Measurements from ENCODE around the gene DCLK1.
"Not testable (repeated sequence)": the region's sequence is repeated elsewhere in the genome, so short reads cannot be mapped to it uniquely, and the experiment has no call there.

Gene DCLK1

DNA sequence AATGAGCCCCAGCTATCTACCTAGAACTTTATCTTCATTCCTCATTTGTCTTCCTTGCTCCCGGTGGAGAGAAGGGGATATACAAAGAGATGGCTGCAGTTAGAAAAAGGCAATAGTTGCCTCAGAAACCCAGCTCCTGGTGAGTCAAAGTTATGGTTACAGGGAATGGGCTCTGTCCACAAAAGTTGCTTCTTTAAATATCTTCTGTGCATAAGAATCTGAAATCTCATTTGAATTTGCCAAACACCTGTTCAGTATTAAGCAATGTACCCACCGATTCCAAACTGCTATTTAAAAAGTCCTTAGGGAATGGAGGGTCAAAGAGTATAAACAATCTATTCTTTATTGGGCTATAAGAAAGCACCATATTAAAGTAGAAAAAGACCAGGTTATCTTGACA lies 48.4 kb downstream of the DCLK1 start:
- DNase-seq, result no peak

DNA sequence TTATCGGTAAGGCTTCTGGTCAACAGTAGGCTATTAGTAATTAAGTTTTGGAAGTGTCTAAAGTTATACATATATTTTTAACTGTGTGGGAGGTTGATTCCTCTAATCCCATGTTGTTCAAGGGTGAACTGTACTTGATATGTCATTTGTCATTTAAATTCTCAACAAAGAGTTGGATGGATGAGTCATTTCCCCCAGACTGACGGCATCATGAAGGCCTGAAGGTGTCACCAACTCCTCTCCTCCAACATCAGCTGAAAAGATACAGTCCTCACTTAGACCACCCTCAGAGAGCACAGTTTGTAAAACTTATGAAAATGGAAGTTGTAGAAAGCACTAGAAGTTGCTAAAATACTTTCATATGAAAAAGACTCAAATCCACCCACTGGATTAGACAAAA lies 48.8 kb downstream of the DCLK1 start:
- DNase-seq, result no peak

DNA sequence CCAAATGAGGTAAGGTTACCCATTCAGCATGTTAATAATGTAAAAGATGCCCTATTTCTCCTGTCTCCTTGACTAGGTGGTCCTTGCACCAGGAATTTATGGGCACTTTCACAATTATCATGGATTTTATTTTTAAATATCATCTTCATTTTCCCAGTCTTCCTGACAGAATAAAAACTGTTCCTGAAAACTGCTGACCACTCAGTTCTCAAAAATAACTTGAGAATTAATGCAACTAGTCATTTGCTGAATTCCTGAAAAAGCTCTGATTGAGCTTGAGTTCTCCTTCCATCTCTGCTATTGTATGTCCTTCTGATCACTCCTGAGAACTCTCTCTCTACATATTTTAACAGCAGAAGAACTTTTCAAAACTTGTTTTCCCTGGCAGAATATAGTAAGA lies 55.0 kb downstream of the DCLK1 start:
- no peak for DNase-seq

DNA sequence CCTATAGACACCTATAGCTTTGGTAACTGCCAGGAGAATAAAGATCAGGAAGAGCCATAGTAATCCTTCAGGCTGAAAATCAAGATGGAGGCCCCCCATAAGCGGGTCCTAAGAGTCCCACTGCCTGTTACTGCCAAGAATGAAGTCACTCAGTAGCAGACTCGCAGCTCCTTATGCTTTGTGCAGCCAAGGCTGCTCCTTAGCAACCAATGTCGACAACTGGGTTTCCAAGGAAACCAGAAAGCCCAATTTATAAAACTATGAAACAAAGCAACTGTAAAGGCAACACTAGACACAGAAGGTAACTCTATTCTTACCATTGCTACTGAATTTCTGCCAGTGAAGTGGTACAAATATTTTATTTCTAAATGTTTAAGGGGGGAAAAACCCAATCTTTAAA lies 56.5 kb downstream of the DCLK1 start:
- no peak for DNase-seq

DNA sequence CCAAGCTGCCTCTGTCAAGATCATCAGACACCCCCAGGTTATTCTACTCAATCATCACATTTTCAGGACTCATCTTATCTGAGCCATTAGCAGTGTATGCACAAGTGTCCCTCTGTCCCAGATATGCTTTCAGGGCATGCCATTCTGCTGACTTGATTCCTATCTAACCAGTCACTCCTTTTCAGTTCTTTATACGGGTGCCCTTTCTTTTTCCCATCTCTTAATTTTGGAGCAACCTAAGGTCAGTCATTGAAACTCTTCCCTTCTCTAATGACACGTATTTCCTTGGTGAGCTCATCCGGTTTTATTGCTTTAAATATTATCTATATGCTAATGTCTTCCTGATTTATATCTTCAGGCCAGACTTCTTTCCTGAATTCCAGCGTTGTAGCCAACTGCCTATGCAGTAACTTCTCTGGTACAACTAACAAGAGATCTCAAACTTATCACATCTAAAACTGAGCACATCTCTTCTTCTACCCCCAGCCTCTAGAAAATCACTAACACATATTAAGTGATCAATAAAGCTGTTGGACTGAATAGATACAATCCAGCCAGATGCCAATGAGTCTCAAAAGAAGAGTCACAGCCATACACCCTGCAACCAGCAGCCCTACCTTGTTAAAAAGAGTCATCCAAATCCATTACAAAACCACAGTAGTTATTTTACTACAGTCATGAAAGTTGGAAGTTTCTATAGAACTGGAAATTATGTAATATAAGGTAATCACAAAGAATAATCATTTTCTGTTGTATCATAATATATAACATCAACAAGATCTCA lies 58.8 kb downstream of the DCLK1 start:
- no peak for DNase-seq

DNA sequence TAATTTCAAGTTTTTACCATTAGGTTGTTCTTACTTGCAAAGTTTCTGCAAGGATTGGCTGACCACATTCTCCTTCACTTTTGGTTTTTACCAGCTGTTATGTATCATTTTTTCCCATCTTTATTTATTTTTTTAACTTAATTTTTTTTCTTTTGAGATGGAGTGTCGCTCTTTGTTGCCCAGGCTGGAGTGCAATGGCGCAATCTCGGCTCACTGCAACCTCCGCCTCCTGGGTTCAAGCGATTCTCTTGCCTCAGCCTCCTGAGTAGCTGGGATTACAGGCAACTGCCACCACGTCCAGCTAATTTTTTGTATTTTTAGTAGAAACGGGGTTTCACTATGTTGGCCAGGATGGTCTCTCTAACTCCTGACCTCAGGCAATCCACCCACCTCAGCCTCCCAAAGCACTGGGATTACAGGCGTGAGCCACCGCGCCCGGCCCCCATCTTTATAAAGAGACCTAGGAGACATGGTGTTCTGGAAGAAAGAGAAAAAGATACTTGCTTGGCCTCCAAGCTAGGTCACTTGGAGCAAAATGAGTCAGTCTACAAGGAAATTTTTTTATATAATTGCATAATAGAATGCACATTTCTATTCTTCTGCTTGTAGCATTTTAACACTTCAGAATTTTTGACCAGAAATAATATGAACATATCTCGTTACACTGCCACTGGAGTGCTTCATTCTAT lies 60.5 kb downstream of the DCLK1 start:
- DNase-seq, result not testable (repeated sequence)

DNA sequence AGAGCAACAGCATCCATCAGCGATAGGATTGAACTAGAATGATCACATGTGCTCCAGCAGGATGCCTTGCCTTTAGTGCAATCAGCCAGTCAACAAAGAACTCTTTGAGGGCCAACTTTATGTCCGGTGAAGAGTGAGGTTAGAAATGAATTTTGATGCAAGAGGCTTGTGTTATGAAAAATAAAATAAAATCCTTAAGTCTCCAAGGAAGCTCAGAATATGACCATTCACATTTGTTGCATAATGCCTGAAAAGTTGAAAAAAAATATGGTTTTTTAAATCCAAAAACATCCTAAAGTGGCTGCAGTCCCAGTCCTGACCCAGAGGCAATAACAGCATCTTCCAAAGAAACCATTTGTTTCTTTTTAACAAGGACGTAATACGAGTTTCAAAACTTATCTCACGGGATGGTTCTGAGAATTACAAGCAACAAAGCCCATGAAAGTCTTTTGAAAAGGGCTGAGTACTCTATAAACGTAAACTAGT lies 61.3 kb downstream of the DCLK1 start:
- no peak for DNase-seq

DNA sequence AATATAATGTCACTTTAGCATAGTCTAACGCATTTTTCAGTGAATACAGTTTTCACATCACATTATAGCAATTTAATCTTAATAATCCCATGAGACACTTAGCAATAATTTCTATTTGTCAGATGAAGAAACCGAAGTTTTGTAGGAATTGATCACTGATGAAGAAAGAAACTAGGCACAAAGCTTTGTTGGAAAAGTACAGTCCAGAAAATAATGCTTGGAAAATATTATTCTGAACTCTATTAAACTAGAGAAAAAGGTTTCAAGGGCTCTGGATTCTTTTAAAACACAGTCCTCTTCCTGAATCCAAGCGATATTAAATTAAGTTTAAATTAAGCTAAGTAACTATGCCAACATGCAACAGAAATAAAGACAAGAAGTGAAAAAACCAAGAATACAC lies 62.2 kb downstream of the DCLK1 start:
- no peak for DNase-seq

DNA sequence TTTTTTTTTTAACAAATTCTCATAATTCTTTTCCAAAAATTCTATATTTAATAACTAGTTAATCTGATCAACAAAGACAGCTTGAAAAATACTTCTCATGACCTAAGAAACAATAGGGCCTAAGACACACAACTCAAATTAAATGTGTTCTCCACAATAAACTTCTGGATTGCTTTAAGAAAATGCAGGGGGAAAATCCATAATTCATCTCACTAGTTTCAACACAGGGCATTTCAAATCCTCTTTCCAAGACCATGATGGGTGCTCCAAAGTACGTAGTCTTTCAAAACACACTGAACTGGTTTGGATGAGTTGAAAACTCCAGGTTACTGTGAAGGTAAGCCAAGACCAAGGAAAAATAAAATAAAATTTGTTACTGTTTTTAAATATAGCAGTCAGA lies 62.6 kb downstream of the DCLK1 start:
- DNase-seq, result no peak

DNA sequence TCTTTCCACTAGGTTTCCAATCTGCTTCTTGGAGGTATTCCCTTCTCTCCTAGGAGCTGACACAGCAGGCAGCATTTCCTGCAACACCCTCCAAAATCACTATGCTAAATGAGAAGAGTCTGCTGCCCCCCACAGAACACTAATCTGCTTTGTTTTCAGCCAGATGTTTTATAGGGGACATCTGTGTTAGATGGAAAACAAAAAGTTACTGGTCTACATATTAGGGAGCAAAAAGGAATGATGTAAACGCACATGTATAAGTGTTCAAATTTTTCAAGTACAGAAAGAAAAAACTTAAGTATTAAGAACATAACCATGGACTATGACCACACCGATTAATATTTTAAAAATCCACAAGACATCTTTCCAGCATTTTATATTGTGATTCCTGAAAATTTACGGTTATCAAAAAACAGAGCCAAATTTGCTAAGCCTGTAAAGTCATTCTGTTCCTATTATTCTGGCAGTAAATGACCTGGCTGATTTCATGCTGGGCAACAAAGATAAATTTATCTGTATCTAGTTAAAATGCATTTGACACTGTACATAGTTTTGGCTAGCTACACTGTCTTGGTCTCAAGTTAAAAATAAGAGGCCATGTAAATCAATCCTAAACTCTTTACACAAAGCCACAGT lies 63.3 kb downstream of the DCLK1 start:
- no peak for DNase-seq

DNA sequence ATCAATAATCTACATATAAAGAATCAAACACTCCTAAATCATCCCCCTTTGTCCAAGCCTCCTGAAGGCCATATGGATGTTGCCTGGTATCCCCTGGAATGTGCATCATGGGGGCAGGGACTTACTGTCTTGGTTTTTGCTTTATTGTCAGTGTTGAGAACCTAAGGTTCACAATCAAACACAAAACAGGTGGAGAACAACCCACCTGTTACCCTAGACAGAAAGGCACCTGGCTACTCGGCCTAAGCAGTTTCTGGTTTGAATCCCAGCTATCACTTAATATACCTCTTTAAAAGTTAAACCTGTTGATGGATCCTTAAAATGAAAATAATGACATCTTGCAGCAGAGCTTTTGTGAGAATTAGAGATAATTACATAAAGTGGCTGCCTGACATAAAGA lies 68.9 kb downstream of the DCLK1 start:
- no peak for DNase-seq

DNA sequence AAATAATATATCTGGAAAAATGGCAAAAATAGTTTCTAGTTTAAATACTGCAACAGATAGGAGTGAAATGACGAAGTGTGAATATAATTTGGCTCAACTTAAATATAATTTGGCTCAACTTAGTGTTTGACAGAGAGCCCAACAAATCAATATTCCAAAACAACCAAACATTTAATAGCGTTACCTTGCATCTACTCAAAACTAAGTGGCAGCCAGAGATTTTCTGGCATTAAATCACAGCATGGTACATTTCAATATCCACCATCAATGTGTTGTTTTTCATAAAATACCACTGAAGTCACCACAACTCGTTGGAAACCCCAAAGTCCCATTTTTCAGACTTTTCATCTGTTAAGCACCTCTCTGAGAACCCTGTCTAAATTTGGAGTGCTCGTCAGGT lies 69.6 kb downstream of the DCLK1 start:
- no peak for DNase-seq

DNA sequence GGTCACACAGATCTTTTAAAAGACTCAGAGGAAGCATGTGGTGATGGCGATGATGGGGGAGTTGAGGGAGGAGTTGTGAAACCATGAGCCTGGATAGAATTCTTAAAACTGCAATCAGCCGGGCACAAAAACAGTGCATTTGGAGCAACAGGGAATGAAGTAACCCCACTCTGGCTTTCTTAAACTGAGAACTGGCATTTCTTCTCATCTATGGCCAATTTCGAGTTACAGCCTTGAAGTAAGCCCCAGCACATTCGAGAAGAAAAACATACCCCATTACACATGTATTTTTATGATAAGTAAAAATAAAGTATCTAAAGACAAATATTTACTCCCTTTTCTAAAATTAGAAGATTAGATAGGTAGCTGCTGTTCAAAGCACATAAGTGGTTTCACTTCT lies 70.1 kb downstream of the DCLK1 start:
- DNase-seq, result no peak

DNA sequence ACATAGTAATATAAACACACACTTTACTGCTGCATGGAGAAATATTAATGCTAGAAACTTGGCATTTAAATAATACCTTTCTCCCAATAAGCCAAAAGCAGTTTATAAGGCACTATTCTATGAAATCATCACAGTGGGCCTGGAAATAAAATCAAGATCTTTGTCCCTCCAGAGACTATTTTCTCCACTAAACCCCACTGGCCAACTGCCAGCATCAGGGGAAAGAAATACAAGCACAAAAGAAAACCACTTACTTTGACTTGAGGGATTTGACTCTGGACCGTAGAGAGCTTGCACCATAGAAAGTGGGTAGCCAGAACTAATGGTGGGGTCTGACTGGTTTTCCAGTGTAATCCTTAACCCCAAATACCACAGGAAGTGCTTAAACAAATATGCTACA lies 71.9 kb downstream of the DCLK1 start:
- no peak for DNase-seq

DNA sequence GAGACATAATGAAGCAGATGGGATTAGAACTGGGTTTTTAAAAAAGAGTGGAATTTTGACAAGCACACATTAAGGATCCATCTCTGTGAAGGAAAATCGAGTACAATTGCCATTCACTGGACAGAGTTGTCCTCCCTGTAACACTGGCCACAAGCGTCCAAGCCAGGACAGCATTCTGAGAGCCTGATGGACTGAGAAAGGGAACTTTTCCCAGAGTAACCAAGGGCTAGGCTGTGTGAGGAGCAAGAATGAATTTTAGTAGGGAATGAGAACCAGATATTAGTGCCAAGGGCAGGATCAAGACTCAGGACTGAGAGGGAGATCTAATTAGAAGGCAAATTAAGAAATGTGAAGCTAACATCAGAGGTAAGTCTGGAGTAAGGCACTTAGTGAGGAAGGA lies 73.1 kb downstream of the DCLK1 start:
- DNase-seq, result no peak

DNA sequence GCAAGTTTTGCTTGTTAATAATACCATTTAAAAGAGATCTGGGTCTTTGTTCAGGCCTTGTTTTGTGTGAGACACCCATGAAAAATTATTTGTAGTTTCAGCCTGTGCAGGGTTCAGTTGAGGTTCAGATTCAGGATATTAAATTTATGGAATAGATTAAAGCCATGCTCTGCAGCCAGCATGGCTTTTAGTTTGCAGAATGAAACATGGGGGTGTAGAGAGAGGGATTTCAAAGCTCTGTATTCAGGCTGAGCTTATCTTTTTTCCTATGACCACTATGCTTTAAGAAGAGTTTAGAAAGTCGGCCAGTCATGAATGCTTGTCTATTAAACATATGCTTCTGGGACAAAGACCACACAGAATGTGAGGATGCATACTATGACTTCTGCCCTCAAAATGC lies 73.6 kb downstream of the DCLK1 start:
- DNase-seq, result no peak

DNA sequence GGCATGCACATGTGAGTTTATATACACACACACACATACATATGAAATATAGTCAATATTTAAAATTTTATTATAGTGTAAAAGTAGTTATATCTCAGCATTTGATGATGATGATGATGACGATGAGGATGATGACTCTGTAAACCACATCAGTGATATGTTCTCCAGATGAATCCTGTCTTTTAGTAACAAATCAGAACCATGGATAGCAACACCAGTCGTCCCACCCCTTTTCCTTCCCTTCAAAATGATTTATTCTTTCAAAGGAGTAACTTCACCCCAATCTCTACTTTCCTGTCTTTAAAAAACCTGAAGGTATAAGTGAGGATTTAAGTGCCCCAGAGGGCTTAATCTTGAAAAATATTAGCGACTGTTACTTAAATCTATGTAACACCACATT lies 74.1 kb downstream of the DCLK1 start:
- DNase-seq, result no peak

DNA sequence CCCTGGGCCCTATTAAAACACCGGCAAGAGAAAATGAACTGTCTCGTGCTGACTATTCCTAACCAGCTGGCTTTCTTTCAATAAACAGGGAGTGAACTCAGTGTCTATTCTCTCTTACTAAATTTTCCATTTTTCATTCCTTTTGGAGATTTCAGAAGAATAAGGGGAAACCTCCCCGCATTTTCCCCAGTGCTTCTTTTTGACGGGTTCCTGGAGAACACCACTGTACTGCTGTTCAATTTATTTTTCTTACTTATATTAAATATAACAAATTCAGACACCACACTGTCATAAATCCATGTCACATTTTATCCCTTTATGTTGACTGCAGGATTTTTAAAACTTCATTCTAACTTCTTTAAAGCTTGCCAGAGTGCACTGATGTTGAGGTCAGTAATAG lies 75.8 kb downstream of the DCLK1 start:
- no peak for DNase-seq

DNA sequence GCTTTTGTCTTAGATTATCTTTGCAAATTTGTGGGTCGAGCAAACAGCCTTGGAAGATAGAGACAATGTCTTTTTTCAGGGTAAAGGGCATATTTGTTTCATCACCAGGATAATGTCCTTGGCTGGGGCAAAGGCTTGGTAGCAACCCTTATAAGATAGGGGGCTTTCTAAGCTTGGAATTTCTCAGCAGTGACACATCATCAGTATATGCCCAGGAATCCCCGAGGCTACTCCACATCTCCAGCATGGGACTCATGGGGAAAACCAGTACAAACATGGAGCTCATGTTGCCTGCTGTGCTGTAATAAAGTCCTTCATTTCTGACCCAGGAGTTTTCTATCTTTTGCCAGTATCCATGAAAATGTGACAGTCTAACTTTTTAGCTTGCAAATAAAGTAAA lies 77.1 kb downstream of the DCLK1 start:
- DNase-seq, result no peak

DNA sequence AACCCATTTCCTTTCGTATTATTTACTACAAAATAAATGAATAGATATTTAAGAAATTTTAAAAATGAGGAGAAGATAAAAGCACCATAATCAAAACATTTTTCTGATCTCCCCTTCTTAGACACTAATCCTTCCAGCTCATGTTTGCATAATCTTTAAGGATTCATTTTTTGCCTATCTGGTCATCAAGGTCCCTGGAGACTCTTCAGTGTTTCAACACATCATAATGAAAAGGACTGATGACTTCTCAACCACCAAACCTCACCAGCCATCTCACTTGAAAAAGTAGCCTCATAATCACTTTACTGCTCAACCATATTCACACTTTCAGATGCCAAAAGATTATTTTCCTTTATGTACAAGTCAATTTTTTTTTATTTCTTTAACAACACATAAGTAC lies 80.1 kb downstream of the DCLK1 start:
- DNase-seq, result no peak

DNA sequence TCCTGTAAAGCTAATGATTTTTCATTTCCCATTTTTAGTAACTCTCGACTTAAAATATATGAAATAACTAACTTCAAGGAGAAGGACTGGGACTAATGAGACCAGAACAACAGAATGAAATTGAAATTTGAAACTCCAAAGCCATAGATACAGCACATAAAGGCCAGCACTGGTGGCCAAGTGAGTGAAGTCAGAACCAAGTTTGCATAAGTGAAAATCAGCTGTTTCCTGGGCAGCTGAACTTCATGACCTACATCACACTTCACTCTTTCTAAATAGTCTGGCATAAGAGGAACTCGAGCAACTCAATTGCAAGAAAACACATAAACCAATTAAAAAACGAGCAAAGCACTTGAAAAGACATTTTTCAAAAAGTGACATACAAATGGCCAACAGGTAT lies 84.5 kb downstream of the DCLK1 start:
- no peak for DNase-seq

DNA sequence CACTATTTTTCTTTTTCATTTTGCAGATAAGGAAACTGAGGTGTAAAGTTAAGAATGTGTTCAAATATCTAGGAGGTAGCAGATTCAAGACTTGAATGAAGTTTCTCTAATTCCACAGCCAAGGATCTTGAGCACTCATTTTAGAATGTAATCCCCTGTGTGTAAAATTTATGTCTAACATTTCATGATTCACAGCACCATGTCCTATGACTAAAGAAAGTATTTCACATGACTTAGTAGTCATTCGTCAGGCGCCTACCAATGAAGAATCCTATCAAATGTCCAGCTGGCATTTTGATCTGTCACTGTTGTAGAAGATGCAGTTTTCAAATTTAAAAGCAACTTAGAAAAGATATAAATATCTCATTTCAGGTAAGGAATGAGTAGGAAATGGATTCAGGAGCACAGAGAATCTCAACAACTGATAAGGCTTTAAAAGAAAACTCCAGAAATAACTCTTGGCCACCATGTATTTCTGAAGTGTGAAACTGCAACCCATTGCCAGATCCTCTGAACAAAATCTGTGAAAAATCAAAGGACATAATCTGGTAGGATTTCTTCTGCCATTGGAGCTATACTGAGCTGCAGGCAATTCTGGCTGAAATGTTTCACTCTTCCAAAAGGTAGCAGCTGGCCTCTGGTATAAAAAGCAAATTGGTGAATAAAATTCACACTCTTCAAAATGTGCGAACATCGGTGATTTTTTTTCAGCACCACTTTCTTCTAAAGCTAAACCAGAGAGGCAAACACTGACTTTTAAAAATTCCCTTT lies 92.2 kb downstream of the DCLK1 start:
- DNase-seq, result no peak

DNA sequence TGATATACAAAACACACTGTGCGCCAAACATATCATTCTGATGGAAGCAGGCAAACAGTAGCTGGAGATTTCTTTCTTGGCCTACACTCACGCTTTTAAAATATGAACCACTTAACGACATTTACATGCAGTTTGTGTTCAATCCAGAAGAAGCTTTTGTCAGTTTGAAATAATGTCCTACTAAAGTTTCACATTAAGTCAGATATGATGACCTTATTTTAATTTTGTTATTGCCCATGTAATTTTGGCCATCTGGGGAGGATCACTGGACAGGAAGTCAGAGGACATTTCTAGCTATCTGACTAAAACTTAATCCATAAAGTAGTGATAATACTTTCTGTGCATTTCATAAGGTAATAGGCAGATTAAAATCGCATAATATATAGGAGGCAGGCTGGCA lies 98.1 kb downstream of the DCLK1 start:
- DNase-seq, result no peak
